Tibial nerve (tissue), 4 donors: Measurements from ENCODE around the gene C1orf232.

Source experiments
- EP300 ChIP-seq, 2 donors: sonication (generic); formaldehyde crosslinking; IDR thresholded peaks; one replicate each; pipeline ENCODE4 v1.6.1; 2017; ENCODE audit warnings: antibody characterized with exemption in 2 of 2, mild to moderate bottlenecking in 1 of 2
- POLR2A ChIP-seq, 2 donors: fragments of 450-650 bp; IDR thresholded peaks; one replicate each; pipeline ENCODE4 v1.6.1; 2017; ENCODE audit warnings: antibody characterized with exemption in 2 of 2, mild to moderate bottlenecking in 2 of 2, moderate library complexity in 2 of 2
- TF ChIP-seq, protein P1 (sequence below), 5 experiments: fragments of 200-600 bp in 3 of 5; fragments of 450-650 bp in 2 of 5; sonication (generic) in 3 of 5; IDR thresholded peaks; one replicate each; pipeline ENCODE4 v1.5.1; 2016 to 2019; ENCODE audit warnings: antibody characterized with exemption in 5 of 5, mild to moderate bottlenecking in 3 of 5, moderate library complexity in 2 of 5

DNA sequence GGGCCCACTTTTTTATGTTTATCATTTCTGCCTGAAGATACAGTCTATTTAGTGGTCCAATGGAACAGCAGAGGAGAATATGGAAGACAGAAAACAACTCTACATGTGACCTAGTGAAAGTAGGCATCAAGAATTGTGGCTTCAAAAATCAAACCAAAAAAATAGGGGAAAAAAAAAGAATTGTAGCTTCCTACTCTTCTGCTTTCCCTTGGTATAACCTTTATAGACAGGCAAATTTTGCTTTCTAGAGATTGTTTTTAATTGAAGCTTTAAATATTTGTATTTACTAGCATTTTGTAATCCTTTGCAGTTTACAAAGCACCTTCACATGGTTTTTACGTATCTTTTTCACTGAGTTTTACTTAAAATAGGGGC is 42.8 kb downstream of the C1orf232 start:
- TF ChIP-seq, protein P1, sequence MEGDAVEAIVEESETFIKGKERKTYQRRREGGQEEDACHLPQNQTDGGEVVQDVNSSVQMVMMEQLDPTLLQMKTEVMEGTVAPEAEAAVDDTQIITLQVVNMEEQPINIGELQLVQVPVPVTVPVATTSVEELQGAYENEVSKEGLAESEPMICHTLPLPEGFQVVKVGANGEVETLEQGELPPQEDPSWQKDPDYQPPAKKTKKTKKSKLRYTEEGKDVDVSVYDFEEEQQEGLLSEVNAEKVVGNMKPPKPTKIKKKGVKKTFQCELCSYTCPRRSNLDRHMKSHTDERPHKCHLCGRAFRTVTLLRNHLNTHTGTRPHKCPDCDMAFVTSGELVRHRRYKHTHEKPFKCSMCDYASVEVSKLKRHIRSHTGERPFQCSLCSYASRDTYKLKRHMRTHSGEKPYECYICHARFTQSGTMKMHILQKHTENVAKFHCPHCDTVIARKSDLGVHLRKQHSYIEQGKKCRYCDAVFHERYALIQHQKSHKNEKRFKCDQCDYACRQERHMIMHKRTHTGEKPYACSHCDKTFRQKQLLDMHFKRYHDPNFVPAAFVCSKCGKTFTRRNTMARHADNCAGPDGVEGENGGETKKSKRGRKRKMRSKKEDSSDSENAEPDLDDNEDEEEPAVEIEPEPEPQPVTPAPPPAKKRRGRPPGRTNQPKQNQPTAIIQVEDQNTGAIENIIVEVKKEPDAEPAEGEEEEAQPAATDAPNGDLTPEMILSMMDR (IDR thresholded peaks at IDR 0.05): no peak
- TF ChIP-seq POLR2A (IDR thresholded peaks at IDR 0.05) (no peak), EP300 (IDR thresholded peaks at IDR 0.05) (no peak)
